ENCODE results near the gene AXL. TPM values are rescaled to one million over a fixed set of nuclear protein-coding genes. Genes with fewer than 3 reads are reported as not detected.
A peak's percentile ranks its signal among the peaks of the same experiment; 100 is the strongest.
"Not testable (repeated sequence)": the region's sequence is repeated elsewhere in the genome, so short reads cannot be mapped to it uniquely, and the experiment has no call there.

Gene AXL
- total and polyA plus RNA-seq, 4 donors, result 4.3 to 24.8 (median 12.1) TPM

GRCh38 chr19:41198559-41198958 lies 20.5 kb upstream of the AXL start (continued):
- TF ChIP-seq ZBTB33 (IDR thresholded peaks at IDR 0.05) (no peak), JUND (IDR thresholded peaks at IDR 0.05) (no peak), GABPA (IDR thresholded peaks at IDR 0.05 in 1 of 2, conservative IDR thresholded peaks at IDR 0.05 in 1 of 2) (no peak)

- H3K36me3 ChIP-seq (ENCODE audit: control insufficient read depth in 4 of 4, insufficient read depth in 3 of 4, low read depth in 1 of 4, low read length in 3 of 4), result no peaks in the 10 kb centered on the region
- no peak for DNase-seq (ENCODE audit: low spot score)
Measured at GRCh38 chr19:41203371-41203770, 15.7 kb upstream of the AXL start.

GRCh38 chr19:41204338-41204737 lies 14.7 kb upstream of the AXL start:
- peak; percentile 69 for DNase-seq (ENCODE audit: low spot score)
- H3K9me3 ChIP-seq (ENCODE audit: control insufficient read depth in 4 of 4, low read length in 3 of 4); H3K4me1 ChIP-seq (ENCODE audit: control insufficient read depth in 4 of 4, insufficient read depth in 4 of 4, low read length in 3 of 4); H3K4me3 ChIP-seq (ENCODE audit: low read depth in 1 of 3, low read length in 3 of 3); H3K36me3 ChIP-seq (ENCODE audit: control insufficient read depth in 4 of 4, insufficient read depth in 3 of 4, low read depth in 1 of 4, low read length in 3 of 4); H3K27me3 ChIP-seq (ENCODE audit: control insufficient read depth in 4 of 4, insufficient read depth in 4 of 4, low read length in 3 of 4); H3K9ac ChIP-seq (ENCODE audit: low read depth in 1 of 2, low read length in 2 of 2); H3K27ac ChIP-seq (ENCODE audit: low read depth in 1 of 2, low read length in 2 of 2): not testable (repeated sequence)
- WGBS, result 44% methylated on average over 7 of the region's 7 CpGs
- TF ChIP-seq RAD21 (IDR thresholded peaks at IDR 0.05), result peak; percentile 92 to 95
- peak in 1 of 2 donors; percentile 47 for TF ChIP-seq RXRA (IDR thresholded peaks at IDR 0.05)
- peak; percentile 95 for TF ChIP-seq CTCF (IDR thresholded peaks at IDR 0.05; ENCODE audit: low read depth, low read length, missing input control)
- peak in 1 of 2 donors; percentile 11 for TF ChIP-seq HNF4A (conservative IDR thresholded peaks at IDR 0.05)

More at GRCh38 chr19:41203371-41203770, 15.7 kb upstream of the AXL start:
- H3K27me3 ChIP-seq (ENCODE audit: control insufficient read depth in 4 of 4, insufficient read depth in 4 of 4, low read length in 3 of 4), result peaks cover 0 to 3% (median under 1%) of the 10 kb centered on the region in 4 donors
- no peak overlapping the region for H3K27ac ChIP-seq (ENCODE audit: low read depth in 1 of 2, low read length in 2 of 2)
- TF ChIP-seq, protein P1, sequence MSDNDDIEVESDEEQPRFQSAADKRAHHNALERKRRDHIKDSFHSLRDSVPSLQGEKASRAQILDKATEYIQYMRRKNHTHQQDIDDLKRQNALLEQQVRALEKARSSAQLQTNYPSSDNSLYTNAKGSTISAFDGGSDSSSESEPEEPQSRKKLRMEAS (IDR thresholded peaks at IDR 0.05), result no peak
- TF ChIP-seq, protein P2, sequence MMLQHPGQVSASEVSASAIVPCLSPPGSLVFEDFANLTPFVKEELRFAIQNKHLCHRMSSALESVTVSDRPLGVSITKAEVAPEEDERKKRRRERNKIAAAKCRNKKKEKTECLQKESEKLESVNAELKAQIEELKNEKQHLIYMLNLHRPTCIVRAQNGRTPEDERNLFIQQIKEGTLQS (IDR thresholded peaks at IDR 0.05), result no peak
- no peak for TF ChIP-seq FOXA2 (IDR thresholded peaks at IDR 0.05)
- no peak for TF ChIP-seq JUND (IDR thresholded peaks at IDR 0.05)
- no peak for TF ChIP-seq RXRA (IDR thresholded peaks at IDR 0.05)
- H3K9ac ChIP-seq (ENCODE audit: low read depth in 1 of 2, low read length in 2 of 2), result no peak overlapping the region
- 88% methylated on average over 18 of the region's 18 CpGs for WGBS
- H3K4me1 ChIP-seq (ENCODE audit: control insufficient read depth in 4 of 4, insufficient read depth in 4 of 4, low read length in 3 of 4), result no peaks in the 10 kb centered on the region
- no peaks in the 10 kb centered on the region for H3K9me3 ChIP-seq (ENCODE audit: control insufficient read depth in 4 of 4, low read length in 3 of 4)
- no peak overlapping the region for H3K4me3 ChIP-seq (ENCODE audit: low read depth in 1 of 3, low read length in 3 of 3)

GRCh38 chr19:41205995-41206394 lies 13.0 kb upstream of the AXL start:
- peaks cover 0 to 3% (median 0%) of the 10 kb centered on the region in 4 donors for H3K27me3 ChIP-seq (ENCODE audit: control insufficient read depth in 4 of 4, insufficient read depth in 4 of 4, low read length in 3 of 4)
- DNase-seq (ENCODE audit: low spot score), result no peak
- H3K4me3 ChIP-seq (ENCODE audit: low read depth in 1 of 3, low read length in 3 of 3), result no peak overlapping the region
- no peak overlapping the region for H3K9ac ChIP-seq (ENCODE audit: low read depth in 1 of 2, low read length in 2 of 2)
- H3K36me3 ChIP-seq (ENCODE audit: control insufficient read depth in 4 of 4, insufficient read depth in 3 of 4, low read depth in 1 of 4, low read length in 3 of 4), result no peaks in the 10 kb centered on the region
- H3K27ac ChIP-seq (ENCODE audit: low read depth in 1 of 2, low read length in 2 of 2), result no peak overlapping the region
- H3K9me3 ChIP-seq (ENCODE audit: control insufficient read depth in 4 of 4, low read length in 3 of 4), result no peaks in the 10 kb centered on the region
- no peaks in the 10 kb centered on the region for H3K4me1 ChIP-seq (ENCODE audit: control insufficient read depth in 4 of 4, insufficient read depth in 4 of 4, low read length in 3 of 4)
- WGBS, result 72% methylated on average over 10 of the region's 10 CpGs
- TF ChIP-seq RXRA (IDR thresholded peaks at IDR 0.05), result no peak
- TF ChIP-seq CTCF (IDR thresholded peaks at IDR 0.05; ENCODE audit: low read depth, low read length, missing input control), result no peak
- TF ChIP-seq, protein P1 (IDR thresholded peaks at IDR 0.05), result no peak
- no peak for TF ChIP-seq YY1 (IDR thresholded peaks at IDR 0.05)
- no peak for TF ChIP-seq JUND (IDR thresholded peaks at IDR 0.05)
- TF ChIP-seq, protein P3, sequence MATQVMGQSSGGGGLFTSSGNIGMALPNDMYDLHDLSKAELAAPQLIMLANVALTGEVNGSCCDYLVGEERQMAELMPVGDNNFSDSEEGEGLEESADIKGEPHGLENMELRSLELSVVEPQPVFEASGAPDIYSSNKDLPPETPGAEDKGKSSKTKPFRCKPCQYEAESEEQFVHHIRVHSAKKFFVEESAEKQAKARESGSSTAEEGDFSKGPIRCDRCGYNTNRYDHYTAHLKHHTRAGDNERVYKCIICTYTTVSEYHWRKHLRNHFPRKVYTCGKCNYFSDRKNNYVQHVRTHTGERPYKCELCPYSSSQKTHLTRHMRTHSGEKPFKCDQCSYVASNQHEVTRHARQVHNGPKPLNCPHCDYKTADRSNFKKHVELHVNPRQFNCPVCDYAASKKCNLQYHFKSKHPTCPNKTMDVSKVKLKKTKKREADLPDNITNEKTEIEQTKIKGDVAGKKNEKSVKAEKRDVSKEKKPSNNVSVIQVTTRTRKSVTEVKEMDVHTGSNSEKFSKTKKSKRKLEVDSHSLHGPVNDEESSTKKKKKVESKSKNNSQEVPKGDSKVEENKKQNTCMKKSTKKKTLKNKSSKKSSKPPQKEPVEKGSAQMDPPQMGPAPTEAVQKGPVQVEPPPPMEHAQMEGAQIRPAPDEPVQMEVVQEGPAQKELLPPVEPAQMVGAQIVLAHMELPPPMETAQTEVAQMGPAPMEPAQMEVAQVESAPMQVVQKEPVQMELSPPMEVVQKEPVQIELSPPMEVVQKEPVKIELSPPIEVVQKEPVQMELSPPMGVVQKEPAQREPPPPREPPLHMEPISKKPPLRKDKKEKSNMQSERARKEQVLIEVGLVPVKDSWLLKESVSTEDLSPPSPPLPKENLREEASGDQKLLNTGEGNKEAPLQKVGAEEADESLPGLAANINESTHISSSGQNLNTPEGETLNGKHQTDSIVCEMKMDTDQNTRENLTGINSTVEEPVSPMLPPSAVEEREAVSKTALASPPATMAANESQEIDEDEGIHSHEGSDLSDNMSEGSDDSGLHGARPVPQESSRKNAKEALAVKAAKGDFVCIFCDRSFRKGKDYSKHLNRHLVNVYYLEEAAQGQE (IDR thresholded peaks at IDR 0.05), result no peak
- TF ChIP-seq, protein P2 (IDR thresholded peaks at IDR 0.05), result no peak
- no peak for TF ChIP-seq GABPA (IDR thresholded peaks at IDR 0.05 in 1 of 2, conservative IDR thresholded peaks at IDR 0.05 in 1 of 2)
- no peak for TF ChIP-seq SP1 (IDR thresholded peaks at IDR 0.05)

All from liver (tissue), 9 donors.